ENCODE data around the gene SLC5A10.
"Not testable (repeated sequence)": the region's sequence is repeated elsewhere in the genome, so short reads cannot be mapped to it uniquely, and the experiment has no call there.

SLC5A10 gene

GRCh38 chr17:19022128-19022527 lies 70.2 kb downstream of the SLC5A10 start:
- Mint-ChIP-seq H3K27ac (no peak overlapping the region), H3K4me1 (peaks cover 6% of the 10 kb centered on the region), H3K9me3 (no peaks in the 10 kb centered on the region), H3K36me3 (ENCODE audit: low read depth) (no peaks in the 10 kb centered on the region), H3K27me3 (ENCODE audit: low read depth) (peaks cover 7% of the 10 kb centered on the region), H3K4me3 (no peak overlapping the region)
- no peak for TF ChIP-seq CTCF (IDR thresholded peaks at IDR 0.05; ENCODE audit: unreplicated experiment in 3 of 3)

- no peak for TF ChIP-seq CTCF (IDR thresholded peaks at IDR 0.05; ENCODE audit: unreplicated experiment in 3 of 3)
- Mint-ChIP-seq H3K4me3 (no peak overlapping the region), H3K4me1 (peaks cover 6% of the 10 kb centered on the region), H3K27ac (no peak overlapping the region), H3K9me3 (no peaks in the 10 kb centered on the region), H3K36me3 (ENCODE audit: low read depth) (no peaks in the 10 kb centered on the region), H3K27me3 (ENCODE audit: low read depth) (peaks cover 7% of the 10 kb centered on the region)
These were observed 70.8 kb downstream of the SLC5A10 start for GRCh38 chr17:19022747-19023146.

GRCh38 chr17:19023209-19023999 lies 71.4 kb downstream of the SLC5A10 start:
- H3K9me3 Mint-ChIP-seq, result no peaks in the 10 kb centered on the region
- H3K4me1 Mint-ChIP-seq, result peaks cover 6% of the 10 kb centered on the region
- no peak overlapping the region for H3K4me3 Mint-ChIP-seq
- H3K27me3 Mint-ChIP-seq (ENCODE audit: low read depth), result peaks cover 7% of the 10 kb centered on the region
- no peak overlapping the region for H3K27ac Mint-ChIP-seq
- no peaks in the 10 kb centered on the region for H3K36me3 Mint-ChIP-seq (ENCODE audit: low read depth)
- TF ChIP-seq CTCF (IDR thresholded peaks at IDR 0.05; ENCODE audit: unreplicated experiment in 3 of 3), result no peak

GRCh38 chr17:19024101-19025078 lies 72.4 kb downstream of the SLC5A10 start:
- no peak for TF ChIP-seq CTCF (IDR thresholded peaks at IDR 0.05; ENCODE audit: unreplicated experiment in 3 of 3)
- Mint-ChIP-seq H3K36me3 (ENCODE audit: low read depth) (no peaks in the 10 kb centered on the region), H3K27me3 (ENCODE audit: low read depth) (no peaks in the 10 kb centered on the region), H3K4me1 (no peaks in the 10 kb centered on the region), H3K4me3 (no peak overlapping the region), H3K27ac (peak overlapping the region in 1 of 3 experiments; percentile 5), H3K9me3 (no peaks in the 10 kb centered on the region)

- not testable (repeated sequence) for H3K4me1 Mint-ChIP-seq, H3K4me3 Mint-ChIP-seq, H3K27ac Mint-ChIP-seq
These were observed 76.7 kb downstream of the SLC5A10 start for GRCh38 chr17:19028671-19029070.

GRCh38 chr17:19029740-19030139 lies 77.8 kb downstream of the SLC5A10 start:
- H3K4me1 Mint-ChIP-seq; H3K9me3 Mint-ChIP-seq; H3K27me3 Mint-ChIP-seq (ENCODE audit: low read depth); H3K36me3 Mint-ChIP-seq (ENCODE audit: low read depth); H3K4me3 Mint-ChIP-seq: not testable (repeated sequence)
- peak overlapping the region in 2 of 3 experiments; percentile 60 to 61 for H3K27ac Mint-ChIP-seq

More at GRCh38 chr17:19028671-19029070, 76.7 kb downstream of the SLC5A10 start:
- H3K27me3 Mint-ChIP-seq (ENCODE audit: low read depth); H3K36me3 Mint-ChIP-seq (ENCODE audit: low read depth); H3K9me3 Mint-ChIP-seq: not testable (repeated sequence)

GRCh38 chr17:19030771-19031449 lies 78.9 kb downstream of the SLC5A10 start:
- H3K9me3 Mint-ChIP-seq; H3K36me3 Mint-ChIP-seq (ENCODE audit: low read depth); H3K4me3 Mint-ChIP-seq; H3K27me3 Mint-ChIP-seq (ENCODE audit: low read depth); H3K27ac Mint-ChIP-seq; H3K4me1 Mint-ChIP-seq: not testable (repeated sequence)

Data from nephron (organoid).